Measurements from ENCODE around the gene RNASE12.
"Not testable (repeated sequence)": the region's sequence is repeated elsewhere in the genome, so short reads cannot be mapped to it uniquely, and the experiment has no call there.

Gene RNASE12

GRCh38 chr14:20591235-20591634, at the start of gene RNASE12:
Gene RNASE12 (minus strand): TSS chr14:20591376. CDS start chr14:20590723, 653 bp downstream.
- DNase-seq (ENCODE audit: low spot score) = no peak

DNA sequence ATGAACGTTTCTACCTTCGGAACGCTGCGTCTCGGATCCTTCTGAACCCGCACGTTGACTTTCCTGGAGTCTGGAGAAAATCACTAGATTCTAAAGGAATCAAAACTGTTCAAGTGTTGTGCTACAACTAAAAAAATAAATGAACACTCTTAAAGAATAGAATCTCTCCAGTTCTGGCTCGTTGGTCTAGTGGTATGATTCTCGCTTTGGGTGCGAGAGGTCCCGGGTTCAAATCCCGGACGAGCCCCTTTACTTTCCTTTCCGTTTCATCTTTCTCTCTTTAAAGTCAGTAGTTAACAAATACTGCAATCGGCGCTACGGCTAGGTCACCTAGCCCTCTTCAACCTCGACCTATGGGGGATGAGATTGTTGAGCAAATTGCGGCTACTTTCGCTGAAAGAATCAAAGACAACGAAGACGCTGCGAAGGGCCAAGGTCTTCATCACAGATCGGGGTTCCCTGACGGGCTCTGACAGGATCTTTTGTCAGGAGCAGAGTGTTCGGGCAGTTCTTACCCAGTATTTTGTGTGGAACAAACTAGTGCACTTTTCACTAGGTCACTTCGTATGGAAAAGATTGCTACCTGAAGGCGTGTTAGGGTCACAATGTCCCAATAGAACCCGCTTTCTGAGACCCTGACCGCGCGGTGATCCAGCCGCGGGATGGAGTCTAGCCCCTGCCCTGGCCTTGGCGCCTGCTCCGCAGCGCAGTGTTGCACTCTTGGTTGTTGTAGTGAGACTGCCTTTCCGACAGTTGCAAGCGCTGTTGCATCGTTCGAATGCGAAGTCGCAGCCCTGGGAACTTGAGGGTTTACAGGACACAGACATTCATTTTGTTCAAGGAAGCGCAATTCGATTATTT, 41.9 kb upstream of the RNASE12 start:
- DNase-seq (ENCODE audit: low spot score) = peak; percentile 74

- peak; percentile 45 for DNase-seq (ENCODE audit: low spot score)
Measured at GRCh38 chr14:20632448-20632830, 41.3 kb upstream of the RNASE12 start.

DNA sequence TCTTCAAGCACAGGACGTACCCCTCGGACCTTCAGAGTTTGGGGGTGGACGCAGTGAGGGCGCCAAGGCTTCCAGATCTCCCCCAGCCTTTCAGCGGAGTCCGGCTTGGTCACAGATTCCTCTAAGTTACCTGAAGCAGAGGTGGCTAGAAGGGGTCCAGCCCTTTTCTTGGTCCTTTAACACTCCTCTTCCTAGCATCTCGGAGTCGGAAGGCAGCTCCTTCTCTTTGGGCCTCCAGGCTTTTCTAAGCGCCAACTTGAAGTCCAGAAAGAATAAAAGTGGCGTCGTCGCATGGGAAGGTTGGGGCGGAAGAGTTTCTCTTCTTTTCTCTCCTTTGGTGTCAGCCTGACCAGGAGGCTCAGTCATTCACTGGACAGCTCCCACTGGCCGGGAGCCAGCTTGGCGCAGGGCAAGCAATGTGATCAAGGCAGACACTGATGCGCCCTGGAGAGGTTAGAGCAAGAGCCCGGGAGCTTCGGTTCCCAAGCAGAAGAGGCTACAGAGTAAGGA, 40.8 kb upstream of the RNASE12 start:
- peak; percentile 44 for DNase-seq (ENCODE audit: low spot score)

DNA sequence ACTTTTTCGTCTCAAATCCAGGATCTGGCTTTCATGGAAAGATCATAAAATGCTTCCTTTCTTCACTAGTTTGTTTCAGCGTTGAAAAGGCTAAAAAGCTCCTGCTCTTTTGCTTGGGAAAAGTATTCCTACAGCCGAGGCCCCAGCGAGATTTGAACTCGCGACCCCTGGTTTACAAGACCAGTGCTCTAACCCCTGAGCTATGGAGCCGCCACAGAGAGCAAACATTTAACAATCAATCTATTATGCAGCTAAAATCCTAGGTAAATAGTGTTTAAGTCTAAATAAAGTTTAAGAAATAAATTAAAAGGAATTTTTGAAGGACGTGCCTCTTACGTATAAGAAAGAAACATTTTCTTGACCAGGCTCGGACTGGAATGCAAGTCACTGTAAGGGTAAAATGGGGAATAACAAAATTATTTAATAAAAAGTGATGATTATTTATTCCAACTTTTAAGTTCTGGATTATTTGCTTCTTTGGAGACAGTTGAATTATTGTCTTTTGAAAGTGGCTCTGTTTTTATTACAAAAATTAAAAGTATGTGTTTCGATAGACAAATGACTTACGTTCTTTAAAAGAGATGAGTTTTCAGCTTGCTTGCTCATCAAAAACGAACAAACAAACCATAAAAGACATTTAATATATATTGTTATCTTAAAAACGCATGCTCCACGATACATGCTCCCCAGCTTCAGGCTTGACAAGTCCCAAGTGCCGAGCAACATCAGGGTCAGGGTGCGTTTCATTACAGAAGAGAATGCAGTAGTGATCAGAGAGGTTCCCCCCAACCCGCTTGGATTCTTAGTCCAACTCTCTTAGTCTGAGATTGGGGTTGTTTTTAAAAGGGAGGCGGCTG, 40.1 kb upstream of the RNASE12 start:
- no peak for DNase-seq (ENCODE audit: low spot score)

- peak; percentile 43 for DNase-seq (ENCODE audit: low spot score)
Measured at GRCh38 chr14:20630340-20631022, 39.3 kb upstream of the RNASE12 start.

GRCh38 chr14:20628063-20628854, 37.1 kb upstream of the RNASE12 start:
- no peak for DNase-seq (ENCODE audit: low spot score)

GRCh38 chr14:20627346-20628027, 36.3 kb upstream of the RNASE12 start:
- no peak for DNase-seq (ENCODE audit: low spot score)

DNA sequence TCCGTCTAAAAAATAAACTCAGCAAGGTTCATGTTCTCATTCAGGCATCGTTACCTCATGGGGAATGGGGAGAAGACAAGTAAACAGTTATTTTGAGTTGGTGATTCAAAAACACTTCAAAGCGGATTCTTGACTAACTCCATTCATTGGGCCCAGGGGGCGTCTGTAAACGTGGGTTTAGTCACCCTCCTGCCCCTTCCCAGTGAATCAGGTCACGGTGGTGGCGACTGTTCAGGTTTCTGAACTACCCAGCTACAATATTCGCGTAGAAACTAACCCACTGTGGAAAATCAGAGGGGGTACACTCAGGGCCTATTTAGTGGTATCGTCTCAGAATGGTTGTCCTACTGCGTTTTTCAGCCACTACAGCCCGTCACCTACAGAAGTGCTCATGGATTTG, 35.1 kb upstream of the RNASE12 start:
- DNase-seq (ENCODE audit: low spot score) = no peak

GRCh38 chr14:20624495-20625070, 33.4 kb upstream of the RNASE12 start:
- DNase-seq (ENCODE audit: low spot score) = peak; percentile 38

DNA sequence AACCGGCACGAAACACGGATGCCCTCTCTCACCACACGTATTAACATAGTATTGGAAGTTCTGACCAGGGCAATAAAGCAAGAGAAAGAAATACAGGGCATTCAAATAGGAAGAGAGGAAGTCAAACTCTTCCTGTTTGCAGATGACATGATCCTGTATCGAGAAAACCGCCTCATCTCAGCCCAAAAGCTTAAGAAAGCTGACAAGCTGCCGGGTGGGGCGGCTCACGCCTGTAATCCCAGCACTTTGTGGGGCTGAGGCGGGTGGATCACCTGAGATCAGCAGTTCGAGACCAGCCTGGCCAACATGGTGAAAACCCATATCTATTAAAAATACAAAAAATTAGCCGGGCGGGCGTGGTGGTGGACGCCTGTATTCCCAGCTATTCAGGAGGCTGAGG, 32.6 kb upstream of the RNASE12 start:
- no peak for DNase-seq (ENCODE audit: low spot score)

- no peak for DNase-seq (ENCODE audit: low spot score)
Measured at GRCh38 chr14:20622816-20623291, 31.7 kb upstream of the RNASE12 start.

DNA sequence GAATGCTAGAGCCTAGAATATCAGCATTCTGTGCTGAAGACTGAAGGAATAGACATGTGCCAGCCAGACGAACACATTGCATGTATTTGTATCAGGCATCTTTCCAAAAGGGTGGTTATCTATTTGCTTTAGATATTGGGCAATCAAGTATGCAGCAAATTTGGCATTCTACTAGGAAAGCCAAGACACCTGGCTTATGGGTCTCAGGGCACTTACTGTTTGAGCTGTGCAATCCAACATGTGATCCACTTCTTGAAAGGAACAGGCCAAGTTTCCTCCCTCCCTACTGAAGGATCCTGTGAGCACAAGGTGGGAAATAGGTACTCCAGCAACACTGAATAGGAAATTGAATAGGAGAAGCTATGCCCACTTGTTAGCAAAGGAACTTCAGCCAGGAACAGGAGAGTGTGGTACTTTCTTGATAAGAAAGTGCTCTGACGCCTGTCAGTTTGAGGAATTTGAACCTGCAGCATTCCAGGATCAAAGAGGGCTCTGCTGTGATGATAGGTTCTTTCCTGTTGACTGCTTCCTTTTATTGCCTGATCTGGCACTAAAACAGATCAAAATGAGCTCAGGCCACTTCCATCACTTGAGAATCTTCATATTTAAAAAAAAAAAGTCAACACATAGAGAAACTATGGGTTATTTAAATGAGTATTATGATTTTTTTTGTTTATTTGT, 29.8 kb upstream of the RNASE12 start:
- no peak for DNase-seq (ENCODE audit: low spot score)

DNA sequence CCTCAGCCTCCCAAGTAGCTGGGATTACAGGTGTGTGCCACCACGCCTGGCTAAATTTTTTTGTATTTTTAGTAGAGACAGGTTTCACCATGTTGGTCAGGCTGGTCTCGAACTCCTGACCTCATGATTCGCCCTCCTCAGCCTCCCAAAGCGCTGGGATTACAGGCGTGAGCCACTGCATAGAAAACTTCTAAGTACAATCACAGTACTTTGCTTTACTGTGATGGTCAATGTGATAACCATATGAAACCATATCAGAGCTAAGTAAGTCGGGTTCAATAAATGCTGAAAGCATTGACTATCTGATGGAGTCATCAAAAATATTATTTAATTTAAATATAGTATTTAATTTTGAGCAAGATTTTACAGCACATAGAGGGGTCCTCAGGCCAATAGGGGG, 28.5 kb upstream of the RNASE12 start:
- not testable (repeated sequence) for DNase-seq (ENCODE audit: low spot score)

DNA sequence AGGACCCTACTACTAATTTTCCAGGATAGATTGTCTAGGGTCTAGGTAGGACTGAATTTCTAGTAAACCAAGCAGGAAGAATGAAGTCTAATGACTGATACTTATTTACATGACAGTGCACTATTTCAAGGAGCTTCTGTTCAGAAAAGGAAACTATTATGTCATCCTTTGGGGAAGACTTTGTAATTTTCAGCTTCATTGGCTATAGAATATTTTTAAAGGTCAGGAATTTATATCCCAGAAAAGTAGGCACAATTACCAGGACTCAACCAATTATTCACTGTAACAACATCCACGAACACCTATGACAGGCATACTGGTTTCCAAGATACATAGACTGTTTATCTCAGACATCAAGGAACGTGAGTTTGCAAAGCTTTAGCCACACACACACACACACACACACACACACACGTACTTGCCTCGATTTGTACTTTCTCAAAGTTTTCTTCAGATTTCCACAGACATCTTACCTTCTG, 27.1 kb upstream of the RNASE12 start:
- DNase-seq (ENCODE audit: low spot score) = no peak

DNA sequence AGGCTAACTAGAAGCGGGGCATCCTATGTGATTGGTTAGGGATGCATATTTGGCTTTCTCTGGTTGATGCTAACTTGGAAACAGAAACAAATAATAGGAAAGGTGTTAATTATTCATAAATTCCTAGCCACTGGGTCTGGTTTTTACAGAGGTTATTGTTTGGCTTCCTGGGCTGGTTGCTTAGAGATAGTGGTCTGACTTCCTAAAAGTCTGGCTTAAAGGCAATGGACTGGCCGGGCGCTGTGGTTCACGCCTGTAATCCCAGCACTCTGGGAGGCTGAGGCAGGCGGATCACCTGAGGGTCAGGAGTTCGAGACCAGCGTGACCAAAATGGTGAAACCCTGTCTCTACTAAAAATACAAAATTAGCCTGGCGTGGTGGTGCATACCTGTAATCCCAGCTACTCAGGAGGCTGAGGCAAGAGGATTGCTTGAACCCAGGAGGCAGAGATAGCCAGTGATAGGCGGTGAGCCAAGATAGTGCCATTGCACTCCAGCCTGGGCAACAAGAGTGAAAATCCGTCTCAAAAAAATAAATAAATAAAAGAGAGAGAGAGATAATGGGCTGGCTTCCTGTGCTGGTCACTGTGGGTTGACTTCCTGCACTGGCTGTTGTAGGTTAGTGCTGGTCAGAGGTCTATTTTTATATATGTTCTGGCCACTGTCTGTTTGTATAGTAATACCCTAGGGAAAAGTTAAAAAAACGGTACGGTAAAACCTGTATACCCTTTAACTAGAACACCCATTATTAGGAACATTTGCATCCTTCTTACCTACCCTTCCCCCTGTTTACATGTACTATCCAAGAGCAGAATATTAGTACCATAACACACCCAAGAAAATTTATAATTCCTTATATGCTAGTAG, 26.2 kb upstream of the RNASE12 start:
- DNase-seq (ENCODE audit: low spot score) = no peak

DNA sequence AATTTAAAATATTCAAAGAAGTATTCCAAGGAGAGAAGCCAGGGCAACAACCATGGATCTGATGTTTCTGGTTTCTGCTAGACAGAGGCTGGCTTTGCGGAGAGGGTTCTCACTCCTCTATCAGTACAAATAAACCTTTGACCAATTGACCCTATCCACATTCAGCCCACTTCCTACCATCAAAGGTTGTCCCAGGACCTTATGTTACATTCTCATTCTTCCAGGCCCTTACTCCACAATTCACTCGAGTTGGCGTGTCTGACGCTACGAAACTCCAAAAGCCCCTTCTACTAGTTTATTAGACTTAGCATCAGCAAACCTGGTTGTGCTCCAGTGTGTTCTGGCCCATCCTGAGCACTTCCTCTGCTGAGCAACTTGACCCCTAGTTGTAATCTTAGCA, 24.8 kb upstream of the RNASE12 start:
- DNase-seq (ENCODE audit: low spot score) = no peak

GRCh38 chr14:20614038-20614840, 23.1 kb upstream of the RNASE12 start:
- DNase-seq (ENCODE audit: low spot score) = no peak
